ENCODE results near the gene HNRNPA1. TPM values are rescaled to one million over a fixed set of nuclear protein-coding genes. Genes with fewer than 3 reads are reported as not detected.

The HNRNPA1 gene
- total and polyA plus RNA-seq, 9 of the 15 experiments (the other 6 are each of a cell fraction or from before 2014, with no cell fraction given) = 1,166 to 2,703 (median 1,815) TPM

DNA sequence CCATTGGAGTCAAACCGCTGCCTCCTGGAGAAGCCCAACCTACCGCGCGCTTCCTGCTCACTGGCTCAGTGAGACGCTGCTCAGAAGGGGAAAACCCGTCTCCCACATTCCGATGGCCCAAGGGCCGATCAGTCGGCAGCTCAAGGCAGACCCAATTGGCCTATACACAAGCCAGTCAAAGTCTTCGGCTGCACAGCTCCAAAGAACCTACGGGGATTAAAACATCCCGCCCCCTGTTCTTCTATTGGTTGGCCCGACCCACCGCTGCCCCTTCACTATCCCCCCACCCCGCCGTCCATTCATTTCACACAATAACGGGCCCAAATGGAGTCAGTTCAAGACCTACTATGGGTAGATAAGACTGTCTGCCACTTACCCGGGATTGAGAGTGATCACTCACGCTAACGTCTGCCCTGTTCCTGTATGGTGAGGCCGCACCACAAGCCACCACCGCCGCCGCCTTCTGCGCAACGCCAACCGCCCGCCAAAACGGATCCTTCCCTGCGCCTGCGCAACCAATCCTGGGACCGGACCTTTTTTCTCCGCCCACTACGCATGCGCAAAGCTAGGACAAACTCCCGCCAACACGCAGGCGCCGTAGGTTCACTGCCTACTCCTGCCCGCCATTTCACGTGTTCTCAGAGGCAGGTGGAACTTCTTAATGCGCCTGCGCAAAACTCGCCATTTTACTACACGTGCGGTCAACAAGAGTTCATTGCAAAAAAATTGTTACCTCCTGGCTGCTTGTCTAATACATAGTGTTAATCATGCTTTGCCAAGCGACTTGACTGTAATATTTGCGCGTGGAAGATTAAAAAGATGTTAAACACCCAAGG, 676 bp upstream of the HNRNPA1 start, which contains the start of gene CBX5 (continued):
- TF ChIP-seq, protein P1, sequence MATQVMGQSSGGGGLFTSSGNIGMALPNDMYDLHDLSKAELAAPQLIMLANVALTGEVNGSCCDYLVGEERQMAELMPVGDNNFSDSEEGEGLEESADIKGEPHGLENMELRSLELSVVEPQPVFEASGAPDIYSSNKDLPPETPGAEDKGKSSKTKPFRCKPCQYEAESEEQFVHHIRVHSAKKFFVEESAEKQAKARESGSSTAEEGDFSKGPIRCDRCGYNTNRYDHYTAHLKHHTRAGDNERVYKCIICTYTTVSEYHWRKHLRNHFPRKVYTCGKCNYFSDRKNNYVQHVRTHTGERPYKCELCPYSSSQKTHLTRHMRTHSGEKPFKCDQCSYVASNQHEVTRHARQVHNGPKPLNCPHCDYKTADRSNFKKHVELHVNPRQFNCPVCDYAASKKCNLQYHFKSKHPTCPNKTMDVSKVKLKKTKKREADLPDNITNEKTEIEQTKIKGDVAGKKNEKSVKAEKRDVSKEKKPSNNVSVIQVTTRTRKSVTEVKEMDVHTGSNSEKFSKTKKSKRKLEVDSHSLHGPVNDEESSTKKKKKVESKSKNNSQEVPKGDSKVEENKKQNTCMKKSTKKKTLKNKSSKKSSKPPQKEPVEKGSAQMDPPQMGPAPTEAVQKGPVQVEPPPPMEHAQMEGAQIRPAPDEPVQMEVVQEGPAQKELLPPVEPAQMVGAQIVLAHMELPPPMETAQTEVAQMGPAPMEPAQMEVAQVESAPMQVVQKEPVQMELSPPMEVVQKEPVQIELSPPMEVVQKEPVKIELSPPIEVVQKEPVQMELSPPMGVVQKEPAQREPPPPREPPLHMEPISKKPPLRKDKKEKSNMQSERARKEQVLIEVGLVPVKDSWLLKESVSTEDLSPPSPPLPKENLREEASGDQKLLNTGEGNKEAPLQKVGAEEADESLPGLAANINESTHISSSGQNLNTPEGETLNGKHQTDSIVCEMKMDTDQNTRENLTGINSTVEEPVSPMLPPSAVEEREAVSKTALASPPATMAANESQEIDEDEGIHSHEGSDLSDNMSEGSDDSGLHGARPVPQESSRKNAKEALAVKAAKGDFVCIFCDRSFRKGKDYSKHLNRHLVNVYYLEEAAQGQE (IDR thresholded peaks at IDR 0.05; ENCODE audit: borderline replicate concordance) = no peak
- TF ChIP-seq, protein P1 (CRISPR knock-in tag; IDR thresholded peaks at IDR 0.05; ENCODE audit: low read depth) = no peak
- TF ChIP-seq CHD1 (IDR thresholded peaks at IDR 0.05; ENCODE audit: low read length) = no peak
- TF ChIP-seq, protein P2, sequence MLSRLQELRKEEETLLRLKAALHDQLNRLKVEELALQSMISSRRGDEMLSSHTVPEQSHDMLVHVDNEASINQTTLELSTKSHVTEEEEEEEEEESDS (CRISPR knock-in tag; IDR thresholded peaks at IDR 0.05) = no peak
- TF ChIP-seq CSDE1 (IDR thresholded peaks at IDR 0.05) = no peak
- TF ChIP-seq FOXA1 (IDR thresholded peaks at IDR 0.05; ENCODE audit: borderline replicate concordance) = no peak
- TF ChIP-seq, protein P3, sequence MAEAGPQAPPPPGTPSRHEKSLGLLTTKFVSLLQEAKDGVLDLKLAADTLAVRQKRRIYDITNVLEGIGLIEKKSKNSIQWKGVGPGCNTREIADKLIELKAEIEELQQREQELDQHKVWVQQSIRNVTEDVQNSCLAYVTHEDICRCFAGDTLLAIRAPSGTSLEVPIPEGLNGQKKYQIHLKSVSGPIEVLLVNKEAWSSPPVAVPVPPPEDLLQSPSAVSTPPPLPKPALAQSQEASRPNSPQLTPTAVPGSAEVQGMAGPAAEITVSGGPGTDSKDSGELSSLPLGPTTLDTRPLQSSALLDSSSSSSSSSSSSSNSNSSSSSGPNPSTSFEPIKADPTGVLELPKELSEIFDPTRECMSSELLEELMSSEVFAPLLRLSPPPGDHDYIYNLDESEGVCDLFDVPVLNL (CRISPR knock-in tag; IDR thresholded peaks at IDR 0.05; ENCODE audit: low read depth) = peak; percentile 90
- no peak for TF ChIP-seq CBX2 (IDR thresholded peaks at IDR 0.05; ENCODE audit: insufficient read depth, low read length, poor library complexity, severe bottlenecking)
- TF ChIP-seq, protein P4, sequence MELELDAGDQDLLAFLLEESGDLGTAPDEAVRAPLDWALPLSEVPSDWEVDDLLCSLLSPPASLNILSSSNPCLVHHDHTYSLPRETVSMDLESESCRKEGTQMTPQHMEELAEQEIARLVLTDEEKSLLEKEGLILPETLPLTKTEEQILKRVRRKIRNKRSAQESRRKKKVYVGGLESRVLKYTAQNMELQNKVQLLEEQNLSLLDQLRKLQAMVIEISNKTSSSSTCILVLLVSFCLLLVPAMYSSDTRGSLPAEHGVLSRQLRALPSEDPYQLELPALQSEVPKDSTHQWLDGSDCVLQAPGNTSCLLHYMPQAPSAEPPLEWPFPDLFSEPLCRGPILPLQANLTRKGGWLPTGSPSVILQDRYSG (tag; conservative IDR thresholded peaks at IDR 0.05; ENCODE audit: low read depth) = 0 out of 2 replicates have a peak, but pooled peaks have one; percentile 40
- TF ChIP-seq, protein P5, sequence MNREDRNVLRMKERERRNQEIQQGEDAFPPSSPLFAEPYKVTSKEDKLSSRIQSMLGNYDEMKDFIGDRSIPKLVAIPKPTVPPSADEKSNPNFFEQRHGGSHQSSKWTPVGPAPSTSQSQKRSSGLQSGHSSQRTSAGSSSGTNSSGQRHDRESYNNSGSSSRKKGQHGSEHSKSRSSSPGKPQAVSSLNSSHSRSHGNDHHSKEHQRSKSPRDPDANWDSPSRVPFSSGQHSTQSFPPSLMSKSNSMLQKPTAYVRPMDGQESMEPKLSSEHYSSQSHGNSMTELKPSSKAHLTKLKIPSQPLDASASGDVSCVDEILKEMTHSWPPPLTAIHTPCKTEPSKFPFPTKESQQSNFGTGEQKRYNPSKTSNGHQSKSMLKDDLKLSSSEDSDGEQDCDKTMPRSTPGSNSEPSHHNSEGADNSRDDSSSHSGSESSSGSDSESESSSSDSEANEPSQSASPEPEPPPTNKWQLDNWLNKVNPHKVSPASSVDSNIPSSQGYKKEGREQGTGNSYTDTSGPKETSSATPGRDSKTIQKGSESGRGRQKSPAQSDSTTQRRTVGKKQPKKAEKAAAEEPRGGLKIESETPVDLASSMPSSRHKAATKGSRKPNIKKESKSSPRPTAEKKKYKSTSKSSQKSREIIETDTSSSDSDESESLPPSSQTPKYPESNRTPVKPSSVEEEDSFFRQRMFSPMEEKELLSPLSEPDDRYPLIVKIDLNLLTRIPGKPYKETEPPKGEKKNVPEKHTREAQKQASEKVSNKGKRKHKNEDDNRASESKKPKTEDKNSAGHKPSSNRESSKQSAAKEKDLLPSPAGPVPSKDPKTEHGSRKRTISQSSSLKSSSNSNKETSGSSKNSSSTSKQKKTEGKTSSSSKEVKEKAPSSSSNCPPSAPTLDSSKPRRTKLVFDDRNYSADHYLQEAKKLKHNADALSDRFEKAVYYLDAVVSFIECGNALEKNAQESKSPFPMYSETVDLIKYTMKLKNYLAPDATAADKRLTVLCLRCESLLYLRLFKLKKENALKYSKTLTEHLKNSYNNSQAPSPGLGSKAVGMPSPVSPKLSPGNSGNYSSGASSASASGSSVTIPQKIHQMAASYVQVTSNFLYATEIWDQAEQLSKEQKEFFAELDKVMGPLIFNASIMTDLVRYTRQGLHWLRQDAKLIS (CRISPR knock-in tag; IDR thresholded peaks at IDR 0.05) = 0 out of 2 replicates have a peak, but pooled peaks have one; percentile 3
- TF ChIP-seq ZNF263 (CRISPR knock-in tag; IDR thresholded peaks at IDR 0.05; ENCODE audit: borderline replicate concordance) = peak; percentile 48; the same call in 1 of the 2 replicates

All from K562 (cell line).